NCI-H1105 (cell line): ENCODE data around the gene ATAD3B.
"Not testable (repeated sequence)": the region's sequence is repeated elsewhere in the genome, so short reads cannot be mapped to it uniquely, and the experiment has no call there.

Experiments
- DNase-seq: peaks from one replicate; lab custom pipeline; 2025; lab: John Stamatoyannopoulos, UW

Gene ATAD3B

DNA sequence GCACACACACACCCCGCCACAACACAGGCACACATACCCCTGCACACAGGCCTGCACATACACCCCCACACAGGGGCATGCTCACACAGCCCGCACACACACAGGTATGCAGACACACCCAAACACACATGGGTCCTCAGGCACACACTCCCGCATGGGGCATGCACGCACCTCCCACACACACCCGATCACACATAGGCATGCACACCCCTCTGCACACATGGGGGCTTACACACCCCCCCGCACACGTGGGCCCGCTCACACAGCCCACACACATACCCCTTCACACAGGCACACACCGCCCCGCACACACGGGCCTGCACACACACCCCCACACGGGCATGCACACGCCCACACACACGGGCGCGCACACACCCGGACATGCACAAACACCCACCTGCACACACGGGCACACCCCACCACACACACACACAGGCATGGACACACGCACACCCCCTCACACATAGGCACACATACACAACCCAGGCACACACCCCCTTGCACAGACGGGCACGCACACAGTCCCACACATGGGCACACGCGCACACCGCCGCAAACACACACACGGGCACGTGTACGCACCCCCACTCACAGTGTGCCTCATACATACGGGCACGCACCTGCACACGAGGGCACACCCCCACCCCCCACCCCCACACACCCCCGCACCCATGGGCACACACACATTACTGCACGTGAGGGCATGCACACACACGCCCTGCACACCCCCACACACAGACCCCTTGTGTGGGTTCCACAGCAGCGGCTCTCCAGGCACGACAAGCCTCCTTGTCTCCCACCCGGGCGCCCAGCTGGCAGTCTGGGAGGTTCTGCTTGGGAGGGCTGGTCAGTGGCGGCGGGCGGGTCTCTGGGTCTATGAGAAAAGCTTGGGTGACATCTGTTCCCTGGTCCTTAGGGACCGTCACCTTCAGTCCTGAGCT is 8.3 kb downstream of the ATAD3B start:
- DNase-seq: no peak

DNA sequence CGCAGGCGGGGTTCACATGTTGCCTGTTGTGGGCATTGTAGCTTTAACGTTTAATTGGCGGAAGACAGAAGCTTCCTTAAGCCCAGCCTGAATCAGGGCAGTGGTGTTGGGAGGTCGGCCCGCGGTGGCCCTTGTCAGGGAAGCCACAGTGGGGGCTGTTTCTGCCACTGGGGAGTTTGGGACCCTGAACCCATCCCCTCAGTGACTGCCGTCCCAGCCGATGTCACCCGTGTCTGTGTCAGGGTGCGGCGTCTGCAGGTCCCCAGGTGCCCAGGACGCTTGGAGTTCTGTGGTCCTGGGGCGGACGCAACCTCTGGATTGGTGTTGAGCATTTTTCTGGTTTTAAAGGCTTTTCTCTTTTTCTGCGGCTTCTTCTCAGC is 8.9 kb downstream of the ATAD3B start:
- DNase-seq: not testable (repeated sequence)

DNA sequence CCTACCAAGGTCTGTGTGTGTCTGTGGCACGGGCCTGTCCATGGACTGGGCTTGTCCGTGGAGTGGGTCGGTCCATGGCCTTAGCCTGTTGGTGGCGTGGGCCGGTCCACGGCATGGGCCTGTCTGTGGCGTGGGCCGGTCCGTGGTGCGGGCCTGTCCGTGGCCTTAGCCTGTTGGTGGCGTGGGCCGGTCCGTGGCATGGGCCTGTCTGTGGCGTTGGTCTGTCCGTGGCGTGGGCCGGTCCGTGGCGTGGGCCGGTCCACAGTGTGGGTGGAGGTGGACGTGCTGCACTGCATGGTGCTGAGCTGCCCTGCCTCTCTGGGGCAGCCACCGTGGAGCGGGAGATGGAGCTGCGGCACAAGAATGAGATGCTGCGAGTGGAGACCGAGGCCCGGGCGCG is 10.2 kb downstream of the ATAD3B start:
- not testable (repeated sequence) for DNase-seq

DNA sequence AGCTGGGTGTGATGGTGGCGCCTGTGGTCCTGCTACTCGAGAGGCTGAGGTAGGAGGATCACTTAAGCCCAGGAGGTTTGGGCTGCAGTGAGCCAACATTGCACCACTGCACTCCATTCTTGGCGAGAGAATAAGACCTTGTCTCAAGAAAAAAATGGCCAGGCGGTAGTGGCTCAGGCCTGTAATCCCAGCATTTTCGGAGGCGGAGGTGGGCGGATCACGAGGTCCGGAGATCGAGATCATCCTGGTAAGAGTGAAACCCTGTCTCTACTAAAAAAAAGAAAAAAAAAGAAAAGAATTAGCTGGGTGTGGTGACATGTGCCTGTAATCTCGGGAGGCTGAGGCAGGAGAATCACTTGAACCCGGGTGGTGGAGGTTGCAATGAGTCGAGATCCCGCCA is 11.3 kb downstream of the ATAD3B start:
- DNase-seq: no peak

DNA sequence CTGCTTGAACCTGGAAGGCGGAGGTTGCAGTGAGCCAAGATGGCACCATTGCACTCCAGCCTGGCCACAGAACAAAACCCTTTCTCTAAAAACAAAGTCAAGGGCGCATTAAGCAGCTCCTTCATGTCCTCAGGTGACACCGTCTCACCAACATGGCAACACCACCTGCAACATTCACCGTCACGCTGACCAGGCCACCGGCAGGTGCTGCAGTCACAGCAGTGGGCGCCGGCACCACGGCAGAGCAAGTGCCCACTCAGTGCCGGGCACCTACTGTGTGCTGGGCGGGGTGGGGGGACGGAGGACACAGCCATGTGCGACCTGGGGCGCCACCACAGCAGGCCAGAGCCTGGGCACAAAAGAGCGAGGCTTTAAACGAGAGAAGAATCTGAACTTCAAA is 12.1 kb downstream of the ATAD3B start:
- no peak for DNase-seq

DNA sequence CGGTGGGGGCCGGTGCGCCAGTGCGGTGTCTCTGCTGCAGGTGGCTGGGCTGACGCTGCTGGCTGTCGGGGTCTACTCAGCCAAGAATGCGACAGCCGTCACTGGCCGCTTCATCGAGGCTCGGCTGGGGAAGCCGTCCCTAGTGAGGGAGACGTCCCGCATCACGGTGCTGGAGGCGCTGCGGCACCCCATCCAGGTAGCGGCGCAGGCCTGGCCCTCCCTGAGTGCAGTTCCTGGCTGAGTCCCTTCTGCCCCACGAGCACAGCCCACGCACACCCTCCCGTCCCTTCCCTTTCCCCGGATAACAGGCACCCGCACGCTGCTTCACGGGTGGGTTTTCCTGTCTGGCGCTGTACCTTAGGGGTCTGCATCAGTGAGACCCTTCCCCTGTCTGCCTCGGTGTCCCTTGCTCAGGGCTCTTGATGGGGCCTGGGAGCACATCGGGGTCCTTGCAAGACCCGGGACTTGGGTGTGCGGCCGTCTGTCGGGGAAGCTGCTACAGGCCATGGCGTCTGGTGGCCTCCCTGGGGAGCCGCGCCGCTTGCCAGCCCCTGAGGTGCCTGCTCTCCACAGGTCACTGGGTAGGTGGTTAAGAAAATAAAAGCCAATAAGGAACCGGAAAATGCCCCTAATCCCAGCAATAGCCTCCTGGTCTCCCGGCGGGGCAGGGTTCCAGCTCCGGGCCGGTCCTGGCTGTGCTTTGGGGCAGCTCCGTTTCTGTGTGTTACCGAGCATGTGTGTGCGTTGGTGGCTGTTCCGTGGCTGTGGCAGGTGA is 13.6 kb downstream of the ATAD3B start:
- not testable (repeated sequence) for DNase-seq

DNA sequence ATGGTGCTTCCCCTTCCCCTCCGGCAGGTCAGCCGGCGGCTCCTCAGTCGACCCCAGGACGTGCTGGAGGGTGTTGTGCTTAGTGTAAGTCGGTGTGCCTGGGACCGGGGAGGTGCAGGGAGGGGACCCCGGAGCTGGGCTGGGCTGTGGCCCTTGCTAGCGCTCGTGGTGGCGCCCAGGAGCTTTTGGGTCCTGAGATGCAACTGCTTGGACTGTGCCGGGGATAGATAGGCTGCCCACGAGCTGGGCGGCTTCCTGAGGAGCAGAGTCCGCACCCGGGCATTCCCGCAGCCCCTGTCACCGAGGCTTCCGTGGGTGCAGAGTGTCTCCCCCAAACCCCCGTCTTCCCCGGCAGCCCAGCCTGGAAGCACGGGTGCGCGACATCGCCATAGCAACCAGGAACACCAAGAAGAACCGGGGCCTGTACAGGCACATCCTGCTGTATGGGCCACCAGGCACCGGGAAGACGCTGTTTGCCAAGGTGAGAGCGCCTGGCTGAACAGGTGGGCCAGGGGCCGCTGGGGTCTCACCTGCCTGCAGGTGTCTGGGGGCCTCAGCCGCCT is 14.3 kb downstream of the ATAD3B start:
- not testable (repeated sequence) for DNase-seq

DNA sequence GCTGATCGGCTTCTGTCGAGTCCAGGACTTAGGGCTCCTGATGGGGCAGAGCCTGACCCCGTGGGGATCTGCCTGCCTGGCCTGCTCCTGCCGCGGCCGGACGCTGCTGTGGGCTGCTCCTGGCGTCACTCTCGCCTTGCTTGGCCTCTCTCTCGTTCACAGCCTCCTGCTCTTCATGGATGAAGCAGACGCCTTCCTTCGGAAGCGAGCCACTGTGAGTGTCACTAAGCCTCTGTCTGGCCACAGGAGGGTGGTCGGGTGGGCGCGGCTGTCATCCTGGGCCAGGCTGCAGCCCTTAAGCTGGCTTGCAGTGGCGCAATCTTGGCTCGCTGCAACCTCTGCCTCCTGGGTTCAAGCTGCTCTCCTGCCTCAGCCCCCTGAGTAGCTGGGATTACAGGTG is 16.1 kb downstream of the ATAD3B start:
- DNase-seq: no peak

DNA sequence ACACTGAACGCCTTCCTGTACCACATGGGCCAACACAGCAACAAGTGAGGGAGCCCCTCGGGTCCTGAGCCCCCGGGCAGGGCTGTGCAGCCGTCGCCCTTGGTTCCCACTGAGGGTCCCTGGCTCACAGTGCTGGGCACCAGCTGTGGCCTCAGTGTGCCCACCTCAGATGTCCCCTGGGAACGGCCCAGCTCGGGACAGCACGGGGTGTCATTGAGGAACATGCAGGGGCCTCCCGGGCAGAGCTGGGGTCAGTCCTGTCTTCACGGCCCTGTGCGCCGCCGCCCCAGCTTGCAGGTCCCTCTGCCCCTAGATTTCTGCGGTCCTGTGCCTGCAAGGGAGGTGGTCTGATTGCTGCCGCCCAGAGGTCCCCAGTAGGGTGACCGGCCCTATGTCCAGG is 17.7 kb downstream of the ATAD3B start:
- no peak for DNase-seq

DNA sequence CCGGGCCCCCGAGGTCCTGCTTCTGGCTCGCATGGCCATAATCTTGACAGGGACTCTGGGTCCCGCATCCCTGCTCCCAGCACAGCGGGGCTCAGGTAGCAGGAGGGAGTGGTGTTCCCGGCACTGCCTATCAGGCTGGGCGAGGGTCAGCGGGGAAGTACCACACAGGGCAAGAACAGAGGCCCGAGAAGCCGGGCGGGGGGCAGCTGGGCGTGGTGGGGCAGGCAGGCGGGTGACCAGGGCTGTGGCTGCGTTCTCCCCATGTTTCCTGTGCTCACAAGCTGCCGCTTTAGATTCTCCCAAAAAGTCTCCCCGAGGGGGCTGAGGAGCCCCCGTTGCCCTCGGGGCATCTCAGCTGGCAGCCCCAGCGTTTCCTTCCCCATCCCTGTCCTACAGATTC is 18.3 kb downstream of the ATAD3B start:
- no peak for DNase-seq

DNA sequence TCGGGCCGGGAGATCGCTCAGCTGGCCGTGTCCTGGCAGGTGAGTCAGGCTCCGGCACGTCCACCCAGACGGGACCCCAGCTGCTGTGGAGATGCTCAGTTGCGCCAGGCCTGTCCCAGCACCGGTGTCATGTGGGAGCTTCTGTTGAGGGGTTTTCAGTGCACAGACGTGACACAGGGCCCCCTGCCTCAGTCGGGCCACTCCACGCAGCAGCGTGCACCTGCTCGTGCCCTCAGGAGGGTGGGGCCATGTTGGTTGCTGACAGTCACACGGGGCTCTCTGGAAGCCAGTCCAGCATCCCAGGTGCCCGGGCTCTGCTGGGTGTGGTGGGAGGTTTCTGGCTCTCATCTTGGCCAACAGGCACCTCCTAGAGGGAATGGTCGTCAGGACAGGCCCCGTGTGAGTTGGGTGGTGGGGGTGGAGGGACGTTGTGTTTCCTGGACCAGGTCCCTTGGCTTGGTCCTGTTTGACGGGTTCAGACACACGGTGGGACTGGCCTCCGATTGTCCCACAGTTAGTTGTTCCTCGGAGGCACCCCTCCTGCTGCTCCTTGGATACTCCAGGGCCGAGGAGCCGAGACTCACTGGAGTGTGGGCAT is 19.2 kb downstream of the ATAD3B start:
- no peak for DNase-seq

DNA sequence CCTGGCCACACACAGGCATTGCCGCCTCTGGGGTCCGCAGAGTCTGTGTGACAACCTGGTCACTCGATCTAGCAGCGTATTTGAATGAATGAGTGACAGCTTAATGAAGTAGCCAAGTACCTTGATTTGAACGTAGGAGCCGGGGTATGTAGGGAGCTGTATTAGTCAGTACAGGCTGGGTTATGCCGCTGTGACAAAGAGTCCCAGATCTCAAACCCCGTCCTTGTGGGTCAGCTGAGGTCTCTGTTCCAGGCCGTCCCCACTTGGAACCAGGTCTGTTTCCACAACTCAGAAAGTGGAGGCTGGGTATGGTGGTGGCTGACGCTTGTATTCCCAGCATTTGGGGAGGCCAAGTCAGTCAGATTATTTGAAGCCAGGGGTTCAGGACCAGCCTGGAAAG is 20.0 kb downstream of the ATAD3B start:
- no peak for DNase-seq

DNA sequence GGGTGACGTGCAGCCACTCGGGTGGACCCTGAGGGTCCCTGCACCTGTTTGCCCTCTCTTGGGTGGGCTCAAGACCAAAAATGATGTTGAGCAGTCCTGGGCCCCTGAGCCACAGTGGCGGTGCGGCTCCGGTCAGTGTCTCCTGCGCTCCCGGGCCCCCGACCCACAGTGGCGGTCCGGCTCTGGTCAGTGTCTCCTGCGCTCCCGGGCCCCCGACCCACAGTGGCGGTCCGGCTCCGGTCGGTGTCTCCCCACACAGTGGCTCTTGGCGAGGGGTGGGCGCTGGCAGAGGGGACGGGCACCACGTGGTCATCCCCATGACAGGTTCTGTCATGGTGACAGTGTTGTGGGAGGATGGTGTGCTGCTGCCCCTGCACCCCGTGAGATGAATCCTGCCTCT is 22.7 kb downstream of the ATAD3B start:
- not testable (repeated sequence) for DNase-seq

DNA sequence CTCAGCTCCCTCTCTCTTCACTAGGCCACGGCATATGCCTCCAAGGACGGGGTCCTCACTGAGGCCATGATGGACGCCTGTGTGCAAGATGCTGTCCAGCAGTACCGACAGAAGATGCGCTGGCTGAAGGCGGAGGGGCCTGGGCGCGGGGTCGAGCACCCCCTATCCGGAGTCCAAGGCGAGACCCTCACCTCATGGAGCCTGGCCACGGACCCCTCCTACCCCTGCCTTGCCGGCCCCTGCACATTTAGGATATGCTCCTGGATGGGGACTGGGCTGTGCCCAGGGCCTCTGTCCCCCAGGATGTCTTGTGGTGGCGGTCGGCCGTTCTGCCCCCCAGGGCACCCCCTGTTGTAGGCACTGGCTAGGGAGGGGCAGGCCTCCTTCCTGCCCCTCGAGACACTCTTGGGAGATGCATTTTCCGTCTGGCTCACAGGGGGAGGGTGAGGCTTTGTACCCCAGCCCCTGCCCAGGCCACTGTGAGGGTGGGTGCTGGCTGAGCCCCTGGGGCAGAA is 24.0 kb downstream of the ATAD3B start:
- DNase-seq: not testable (repeated sequence)

DNA sequence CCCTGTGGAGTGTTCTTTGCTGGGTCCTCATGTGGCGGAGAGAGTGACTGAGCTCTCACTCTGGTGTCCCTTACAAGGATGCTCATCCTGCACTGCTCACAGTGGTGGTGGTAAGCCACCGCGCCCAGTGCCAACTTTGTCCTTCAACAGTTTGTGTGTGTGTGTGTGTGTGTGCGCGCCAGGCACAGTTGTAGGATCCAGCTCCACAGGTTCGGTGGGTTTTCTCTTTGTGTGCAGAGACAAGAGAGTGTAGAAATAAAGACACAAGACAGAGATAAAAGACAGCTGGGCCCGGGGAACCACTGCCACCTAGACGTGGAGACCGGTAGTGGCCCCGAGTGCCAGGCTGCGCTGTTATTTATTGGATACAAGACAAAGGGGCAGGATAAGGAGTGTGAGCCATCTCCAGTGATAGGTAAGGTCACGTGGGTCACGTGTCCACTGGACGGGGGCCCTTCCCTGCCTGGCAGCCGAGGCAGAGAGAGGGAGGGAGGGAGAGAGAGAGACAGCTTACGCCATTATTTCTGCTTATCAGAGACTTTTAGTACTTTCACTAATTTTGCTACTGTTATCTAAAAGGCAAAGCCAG is 33.3 kb downstream of the ATAD3B start:
- not testable (repeated sequence) for DNase-seq

DNA sequence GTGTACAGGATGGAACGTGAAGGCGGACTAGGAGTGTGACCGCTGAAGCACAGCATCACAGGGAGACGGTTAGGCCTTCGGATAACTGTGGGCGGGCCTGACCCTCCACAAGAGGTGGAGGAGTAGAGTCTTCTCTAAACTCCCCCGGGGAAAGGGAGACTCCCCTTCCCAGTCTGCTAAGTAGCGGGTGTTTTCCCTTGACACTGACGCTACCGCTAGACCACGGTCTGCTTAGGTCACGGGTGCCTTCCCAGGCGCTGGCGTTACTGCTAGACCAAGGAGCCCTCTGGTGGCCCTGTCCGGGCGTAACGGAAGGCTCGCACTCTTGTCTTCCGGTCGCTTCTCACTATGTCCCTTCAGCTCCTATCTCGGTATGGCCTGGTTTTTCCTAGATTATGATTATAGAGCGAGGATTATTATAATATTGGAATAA is 33.8 kb downstream of the ATAD3B start:
- peak; percentile 15 for DNase-seq

DNA sequence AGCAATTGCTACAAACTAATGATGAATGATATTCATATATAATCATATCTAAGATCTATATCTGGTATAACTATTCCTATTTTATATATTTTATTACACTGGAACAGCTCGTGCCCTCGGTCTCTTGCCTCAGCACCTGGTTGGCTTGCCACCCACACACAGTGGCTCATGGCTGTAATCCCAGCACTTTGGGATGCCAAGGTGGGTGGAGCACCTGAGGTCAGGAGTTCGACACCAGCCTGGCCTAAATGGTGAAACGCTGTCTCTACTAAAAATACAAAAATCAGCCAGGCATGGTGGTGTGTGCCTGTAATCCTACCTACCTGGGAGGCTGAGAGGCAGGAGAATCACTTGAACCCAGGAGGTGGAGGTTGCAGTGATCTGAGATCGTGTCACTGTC is 34.2 kb downstream of the ATAD3B start:
- not testable (repeated sequence) for DNase-seq

DNA sequence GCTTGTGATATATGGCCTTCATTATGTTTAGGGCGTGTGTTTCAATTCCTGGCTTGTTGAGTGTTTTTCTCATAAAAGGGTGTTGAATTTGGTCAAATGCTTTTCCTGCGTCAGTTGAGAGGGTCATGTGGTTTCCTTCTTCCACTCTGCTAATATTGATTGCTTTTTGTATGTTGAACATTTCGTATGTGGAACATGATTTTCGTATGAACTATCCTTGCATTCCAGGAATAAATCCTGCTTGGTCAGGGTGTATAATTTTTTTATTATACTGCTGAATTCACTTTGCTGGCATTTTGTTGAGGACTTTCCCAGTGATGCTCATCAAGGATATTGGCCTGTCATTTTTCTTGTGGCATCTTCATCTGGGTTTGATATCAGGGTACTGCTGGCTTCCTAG is 35.7 kb downstream of the ATAD3B start:
- no peak for DNase-seq

DNA sequence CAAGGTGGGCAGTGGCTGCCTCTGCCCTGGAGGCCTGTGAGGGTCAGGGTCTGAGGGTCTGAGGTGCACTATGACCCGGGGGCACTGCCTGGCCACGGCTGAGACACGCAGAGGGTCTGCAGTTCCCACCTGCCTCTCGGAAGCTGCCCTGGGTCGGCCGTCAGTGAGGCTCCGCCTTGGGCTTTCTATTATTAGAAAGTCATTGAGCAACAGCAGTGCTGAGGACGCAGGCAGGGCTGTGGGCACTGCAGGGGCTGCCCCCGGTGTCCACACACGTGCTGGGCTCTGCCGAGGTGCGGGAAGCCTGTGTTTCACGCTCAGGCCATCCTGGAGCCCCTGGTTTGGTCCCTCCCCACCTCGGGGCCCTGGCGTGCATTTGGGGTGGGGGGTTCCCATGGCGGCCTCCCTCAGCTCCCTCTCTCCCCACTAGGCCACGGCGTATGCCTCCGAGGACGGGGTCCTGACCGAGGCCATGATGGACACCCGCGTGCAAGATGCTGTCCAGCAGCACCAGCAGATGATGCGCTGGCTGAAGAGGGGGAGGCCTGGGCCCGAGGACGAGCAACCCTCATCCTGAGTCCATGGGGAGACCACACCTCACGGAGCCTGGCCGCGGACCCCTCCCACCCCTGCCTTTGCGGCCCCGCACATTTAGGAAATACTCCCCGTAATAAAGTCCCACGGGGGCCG is 37.4 kb downstream of the ATAD3B start:
- not testable (repeated sequence) for DNase-seq

DNA sequence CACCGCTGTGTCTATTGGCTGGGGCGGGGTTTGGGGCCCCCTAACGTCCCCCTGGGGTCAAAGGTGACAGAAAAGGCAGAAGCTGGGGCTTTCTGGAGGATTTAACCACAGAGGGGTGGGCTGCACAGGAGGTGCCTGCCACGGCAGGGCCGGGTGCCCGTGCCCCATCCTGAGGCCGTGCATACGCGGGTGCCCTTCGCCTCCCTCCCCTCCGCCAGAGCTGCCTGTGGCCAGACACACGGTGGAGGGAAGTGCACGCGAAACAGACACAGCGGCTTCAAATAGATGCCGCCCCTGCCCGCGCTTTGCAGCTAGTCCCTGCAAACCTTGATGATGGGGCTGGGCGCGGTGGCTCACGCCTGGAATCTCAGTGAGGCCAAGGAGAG is 37.9 kb downstream of the ATAD3B start:
- not testable (repeated sequence) for DNase-seq

DNA sequence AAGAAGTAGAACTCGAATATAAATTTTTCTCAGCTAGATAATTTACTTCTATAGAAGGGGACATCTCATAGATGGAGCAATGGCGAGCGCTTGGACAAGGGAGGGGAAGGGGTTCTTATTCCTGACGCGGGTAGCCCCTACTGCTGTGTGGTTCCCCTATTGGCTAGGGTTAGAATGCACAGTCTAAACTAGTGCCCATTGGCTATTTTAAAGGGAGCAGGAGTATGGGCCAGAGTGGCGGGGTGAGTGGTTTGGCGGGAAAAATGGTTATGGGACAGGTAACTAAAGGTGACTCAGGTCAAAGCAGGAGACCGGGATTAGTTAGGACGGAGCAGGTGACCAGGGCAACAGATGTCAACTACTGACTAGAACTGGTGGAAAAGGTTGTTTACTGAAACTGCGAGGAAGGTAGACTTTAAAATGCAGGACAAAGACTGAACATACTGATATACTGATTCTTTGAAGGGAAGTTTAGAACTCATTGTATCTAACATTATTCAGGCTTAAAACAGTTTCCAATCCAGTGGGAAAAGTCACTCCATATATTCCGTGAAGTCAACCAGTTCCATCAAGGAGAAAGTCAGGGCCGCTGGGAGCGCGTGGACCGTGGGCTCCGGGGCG is 39.5 kb downstream of the ATAD3B start:
- DNase-seq: no peak
